DOHH2 (cell line): Measurements from ENCODE around the gene FN3KRP.

Experiments
- H3F3A ChIP-seq: fragments of 200-600 bp; sonication (generic), shearing (Covaris generic); 2 replicates; pipeline ENCODE4 v1.6.0; 2016; ENCODE audit warnings: antibody characterized with exemption, mild to moderate bottlenecking; ENCODE audit not compliant: control insufficient read depth, insufficient read depth
- H3K27ac ChIP-seq: fragments of 200-600 bp; sonication (generic); 2 replicates; pipeline ENCODE4 v1.5.1; 2014; ENCODE audit warnings: low read depth, mild to moderate bottlenecking, low read length, moderate library complexity
- H3K27me3 ChIP-seq: fragments of 200-600 bp; sonication (generic); 2 replicates; pipeline ENCODE4 v1.6.1; 2014; ENCODE audit warnings: mild to moderate bottlenecking, low read length, mixed read lengths; ENCODE audit not compliant: control insufficient read depth
- H3K36me3 ChIP-seq: fragments of 200-600 bp; sonication (generic); 2 replicates; pipeline ENCODE4 v1.6.1; 2014; ENCODE audit warnings: mild to moderate bottlenecking, low read length, moderate library complexity, mixed read lengths; ENCODE audit not compliant: control insufficient read depth
- H3K4me1 ChIP-seq: fragments of 200-600 bp; sonication (generic); 2 replicates; pipeline ENCODE4 v1.6.1; 2014; ENCODE audit warnings: mild to moderate bottlenecking, low read length, mixed read lengths; ENCODE audit not compliant: control insufficient read depth
- H3K4me2 ChIP-seq: fragments of 200-600 bp; sonication (generic); 2 replicates; pipeline ENCODE4 v1.6.0; 2014; ENCODE audit warnings: mild to moderate bottlenecking, low read length, moderate library complexity
- H3K4me3 ChIP-seq: fragments of 200-600 bp; sonication (generic); 2 replicates; pipeline ENCODE4 v1.5.1; 2014; ENCODE audit warnings: mild to moderate bottlenecking, low read length, mixed read lengths
- H3K79me2 ChIP-seq: fragments of 200-600 bp; sonication (generic); 2 replicates; pipeline ENCODE4 v1.6.1; 2014; ENCODE audit warnings: mild to moderate bottlenecking, low read length, mixed read lengths; ENCODE audit not compliant: control insufficient read depth
- H3K9me2 ChIP-seq: fragments of 200-600 bp; sonication (generic); replicated peaks from 2 replicates; pipeline ENCODE4 v1.6.1; 2014; ENCODE audit warnings: mild to moderate bottlenecking, low read length, mixed read lengths; ENCODE audit not compliant: control insufficient read depth
- H3K9me3 ChIP-seq: fragments of 200-600 bp; sonication (generic); 2 replicates; pipeline ENCODE4 v1.6.1; 2014; ENCODE audit warnings: antibody characterized with exemption, low read length, mixed read lengths; ENCODE audit not compliant: control insufficient read depth, insufficient read depth
- H4K20me1 ChIP-seq: fragments of 200-600 bp; sonication (generic); 2 replicates; pipeline ENCODE4 v1.6.0; 2014; ENCODE audit warnings: low read depth, mild to moderate bottlenecking, antibody characterized with exemption, low read length, moderate library complexity; ENCODE audit not compliant: control insufficient read depth, insufficient read depth
- EZH2phosphoT487 ChIP-seq: fragments of 200-600 bp; sonication (generic); IDR thresholded peaks from 2 replicates; pipeline ENCODE4 v1.6.1; 2017; ENCODE audit warnings: borderline replicate concordance, mild to moderate bottlenecking, antibody characterized with exemption, low read length, moderate library complexity, mixed read lengths
- TF ChIP-seq, protein P1 (sequence below): fragments of 200-600 bp; sonication (generic); IDR thresholded peaks from one replicate; pipeline ENCODE4 v1.5.1; 2014; ENCODE audit warnings: antibody characterized with exemption, mild to moderate bottlenecking, low read depth, low read length; ENCODE audit not compliant: poor library complexity, severe bottlenecking

The FN3KRP gene

GRCh38 chr17:82696259-82696658 lies 20.2 kb upstream of the FN3KRP start:
- H3K27me3 ChIP-seq = no peaks in the 10 kb centered on the region
- H3K4me2 ChIP-seq = no peak overlapping the region
- no peaks in the 10 kb centered on the region for H3K79me2 ChIP-seq
- no peak overlapping the region for H3K27ac ChIP-seq
- no peak for TF ChIP-seq EZH2phosphoT487
- TF ChIP-seq, protein P1, sequence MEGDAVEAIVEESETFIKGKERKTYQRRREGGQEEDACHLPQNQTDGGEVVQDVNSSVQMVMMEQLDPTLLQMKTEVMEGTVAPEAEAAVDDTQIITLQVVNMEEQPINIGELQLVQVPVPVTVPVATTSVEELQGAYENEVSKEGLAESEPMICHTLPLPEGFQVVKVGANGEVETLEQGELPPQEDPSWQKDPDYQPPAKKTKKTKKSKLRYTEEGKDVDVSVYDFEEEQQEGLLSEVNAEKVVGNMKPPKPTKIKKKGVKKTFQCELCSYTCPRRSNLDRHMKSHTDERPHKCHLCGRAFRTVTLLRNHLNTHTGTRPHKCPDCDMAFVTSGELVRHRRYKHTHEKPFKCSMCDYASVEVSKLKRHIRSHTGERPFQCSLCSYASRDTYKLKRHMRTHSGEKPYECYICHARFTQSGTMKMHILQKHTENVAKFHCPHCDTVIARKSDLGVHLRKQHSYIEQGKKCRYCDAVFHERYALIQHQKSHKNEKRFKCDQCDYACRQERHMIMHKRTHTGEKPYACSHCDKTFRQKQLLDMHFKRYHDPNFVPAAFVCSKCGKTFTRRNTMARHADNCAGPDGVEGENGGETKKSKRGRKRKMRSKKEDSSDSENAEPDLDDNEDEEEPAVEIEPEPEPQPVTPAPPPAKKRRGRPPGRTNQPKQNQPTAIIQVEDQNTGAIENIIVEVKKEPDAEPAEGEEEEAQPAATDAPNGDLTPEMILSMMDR = no peak
- no peaks in the 10 kb centered on the region for H3K36me3 ChIP-seq
- H4K20me1 ChIP-seq = no peaks in the 10 kb centered on the region
- no peaks in the 10 kb centered on the region for H3K9me2 ChIP-seq
- H3K4me3 ChIP-seq = no peak overlapping the region
- peaks cover 9% of the 10 kb centered on the region for H3K9me3 ChIP-seq
- no peaks in the 10 kb centered on the region for H3F3A ChIP-seq
- peaks cover 4% of the 10 kb centered on the region; the same call in 1 of the 2 replicates for H3K4me1 ChIP-seq

DNA sequence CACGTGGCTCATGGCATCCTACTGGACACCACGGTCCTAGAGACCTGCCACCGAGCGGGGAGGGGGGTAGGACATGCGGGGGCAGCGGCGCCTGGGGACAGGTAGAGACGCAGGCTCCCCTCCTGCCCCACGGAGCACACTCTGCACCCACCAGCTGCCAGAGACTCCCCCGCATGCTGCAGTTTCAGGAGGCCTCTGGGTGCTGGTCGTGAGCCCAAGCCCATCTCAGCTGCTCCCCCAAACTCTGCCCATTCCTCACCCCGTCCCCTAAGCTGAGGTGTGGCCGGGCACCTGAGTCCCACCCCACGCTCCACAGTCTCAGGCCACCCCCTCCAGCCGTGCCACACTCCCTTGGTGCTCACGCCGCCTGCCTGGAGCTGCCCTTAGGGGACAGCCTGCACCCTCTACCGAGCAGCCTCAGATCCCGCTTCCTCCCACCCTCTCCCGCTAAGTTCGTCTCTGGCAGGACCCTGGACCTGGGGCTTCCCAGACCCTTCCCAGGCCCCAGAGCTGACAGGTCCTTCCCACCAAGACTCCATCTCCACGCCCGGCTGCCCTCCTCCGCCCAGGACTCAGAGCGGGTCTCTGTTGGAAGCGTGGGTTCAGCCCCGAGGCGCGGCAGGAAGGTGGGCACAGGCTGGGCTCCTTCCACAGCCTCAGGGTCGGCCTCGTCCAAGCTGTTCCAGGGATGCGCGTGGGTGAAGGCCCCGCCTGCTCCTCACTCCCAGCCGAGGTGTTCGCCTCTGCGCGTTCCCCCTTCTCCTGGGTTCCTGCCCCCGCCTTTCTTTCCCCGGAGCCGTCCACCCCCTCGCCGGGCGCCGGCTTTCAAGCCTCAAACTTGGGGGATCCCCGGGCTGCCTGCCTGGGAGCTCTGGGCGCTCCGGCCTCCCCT lies 19.3 kb upstream of the FN3KRP start:
- no peaks in the 10 kb centered on the region for H3K9me2 ChIP-seq
- no peak overlapping the region for H3K4me3 ChIP-seq
- H3K4me1 ChIP-seq = peaks cover 4% of the 10 kb centered on the region; the same call in 1 of the 2 replicates
- no peak overlapping the region for H3K27ac ChIP-seq
- H4K20me1 ChIP-seq = no peaks in the 10 kb centered on the region
- peaks cover 9% of the 10 kb centered on the region for H3K9me3 ChIP-seq
- H3K79me2 ChIP-seq = no peaks in the 10 kb centered on the region
- H3K27me3 ChIP-seq = no peaks in the 10 kb centered on the region
- H3K4me2 ChIP-seq = no peak overlapping the region
- H3K36me3 ChIP-seq = no peaks in the 10 kb centered on the region
- H3F3A ChIP-seq = no peaks in the 10 kb centered on the region
- TF ChIP-seq EZH2phosphoT487 = no peak
- TF ChIP-seq, protein P1 = no peak

DNA sequence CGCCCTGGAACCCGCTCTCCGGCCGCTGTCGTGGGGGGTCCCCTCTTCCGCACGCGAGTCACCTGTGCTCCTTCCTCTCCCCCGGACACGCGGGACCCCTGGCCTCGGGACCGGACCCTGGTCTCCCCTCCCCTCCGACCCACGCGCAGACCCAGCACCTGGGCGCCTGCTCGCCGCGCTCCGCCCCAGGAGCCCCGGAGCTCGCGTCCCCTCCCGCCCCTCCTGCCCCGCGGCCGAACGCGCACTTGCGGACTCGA lies 18.8 kb upstream of the FN3KRP start:
- H3K4me3 ChIP-seq = no peak overlapping the region
- H3K9me3 ChIP-seq = peaks cover 9% of the 10 kb centered on the region
- H3K4me1 ChIP-seq = peaks cover 4% of the 10 kb centered on the region; the same call in 1 of the 2 replicates
- no peaks in the 10 kb centered on the region for H3K27me3 ChIP-seq
- H3K4me2 ChIP-seq = no peak overlapping the region
- H3K27ac ChIP-seq = no peak overlapping the region
- H3K36me3 ChIP-seq = no peaks in the 10 kb centered on the region
- no peaks in the 10 kb centered on the region for H3K79me2 ChIP-seq
- no peaks in the 10 kb centered on the region for H3F3A ChIP-seq
- TF ChIP-seq, protein P1 = no peak
- TF ChIP-seq EZH2phosphoT487 = no peak
- no peaks in the 10 kb centered on the region for H4K20me1 ChIP-seq
- H3K9me2 ChIP-seq = no peaks in the 10 kb centered on the region
